ENCODE data around the gene UROC1. TPM values are rescaled to one million over a fixed set of nuclear protein-coding genes. Genes with fewer than 3 reads are reported as not detected.

The UROC1 gene
- total RNA-seq, 1 experiment from 2014 or later, result not detected

- Histone ChIP-seq H3K79me2 (ENCODE audit: insufficient read depth, low read length) (no peaks in the 10 kb centered on the region), H3K27ac (ENCODE audit: low read depth, low read length) (no peak overlapping the region), H3K4me1 (ENCODE audit: control insufficient read depth in 1 of 2, insufficient read depth in 2 of 2, low read length in 2 of 2) (peaks cover 0 to 4% of the 10 kb centered on the region in 2 experiments; a peak in 1 of 4 replicates), H3K4me2 (ENCODE audit: low read length) (no peak overlapping the region), H3K9me3 (ENCODE audit: control insufficient read depth in 1 of 2, insufficient read depth in 1 of 2, low read depth in 1 of 2, low read length in 2 of 2) (no peaks in the 10 kb centered on the region), H3K27me3 (ENCODE audit: insufficient read depth, low read length) (no peaks in the 10 kb centered on the region), H3K36me3 (ENCODE audit: control insufficient read depth in 1 of 2, insufficient read depth in 2 of 2, low read length in 2 of 2) (no peaks in the 10 kb centered on the region), H3K9me2 (ENCODE audit: insufficient read depth) (no peaks in the 10 kb centered on the region), H3K9ac (ENCODE audit: low read length) (no peak overlapping the region), H2AFZ (ENCODE audit: low read depth, low read length, poor library complexity, severe bottlenecking) (no peak overlapping the region), H3K4me3 (replicated peaks in 1 of 2; ENCODE audit: low read depth in 1 of 2, low read length in 2 of 2) (no peak overlapping the region), H4K20me1 (ENCODE audit: insufficient read depth) (no peaks in the 10 kb centered on the region)
- ATAC-seq (peak; percentile 61), DNase-seq (ENCODE audit: low read depth, low spot score) (no peak)
- ChIA-PET CTCF (no interaction called here), POLR2A (no interaction called here), RAD21 (ENCODE audit: low non-redundant PET in 1 of 2, low total read pairs in 2 of 2, uncharacterized antibody in 2 of 2, unreplicated experiment in 2 of 2) (no interaction called here)
- no TSS peak for BruUV-seq (replicated peaks)
- intact Hi-C loops (cut with micrococcal nuclease), result no loop called here
- TF ChIP-seq, protein P1, sequence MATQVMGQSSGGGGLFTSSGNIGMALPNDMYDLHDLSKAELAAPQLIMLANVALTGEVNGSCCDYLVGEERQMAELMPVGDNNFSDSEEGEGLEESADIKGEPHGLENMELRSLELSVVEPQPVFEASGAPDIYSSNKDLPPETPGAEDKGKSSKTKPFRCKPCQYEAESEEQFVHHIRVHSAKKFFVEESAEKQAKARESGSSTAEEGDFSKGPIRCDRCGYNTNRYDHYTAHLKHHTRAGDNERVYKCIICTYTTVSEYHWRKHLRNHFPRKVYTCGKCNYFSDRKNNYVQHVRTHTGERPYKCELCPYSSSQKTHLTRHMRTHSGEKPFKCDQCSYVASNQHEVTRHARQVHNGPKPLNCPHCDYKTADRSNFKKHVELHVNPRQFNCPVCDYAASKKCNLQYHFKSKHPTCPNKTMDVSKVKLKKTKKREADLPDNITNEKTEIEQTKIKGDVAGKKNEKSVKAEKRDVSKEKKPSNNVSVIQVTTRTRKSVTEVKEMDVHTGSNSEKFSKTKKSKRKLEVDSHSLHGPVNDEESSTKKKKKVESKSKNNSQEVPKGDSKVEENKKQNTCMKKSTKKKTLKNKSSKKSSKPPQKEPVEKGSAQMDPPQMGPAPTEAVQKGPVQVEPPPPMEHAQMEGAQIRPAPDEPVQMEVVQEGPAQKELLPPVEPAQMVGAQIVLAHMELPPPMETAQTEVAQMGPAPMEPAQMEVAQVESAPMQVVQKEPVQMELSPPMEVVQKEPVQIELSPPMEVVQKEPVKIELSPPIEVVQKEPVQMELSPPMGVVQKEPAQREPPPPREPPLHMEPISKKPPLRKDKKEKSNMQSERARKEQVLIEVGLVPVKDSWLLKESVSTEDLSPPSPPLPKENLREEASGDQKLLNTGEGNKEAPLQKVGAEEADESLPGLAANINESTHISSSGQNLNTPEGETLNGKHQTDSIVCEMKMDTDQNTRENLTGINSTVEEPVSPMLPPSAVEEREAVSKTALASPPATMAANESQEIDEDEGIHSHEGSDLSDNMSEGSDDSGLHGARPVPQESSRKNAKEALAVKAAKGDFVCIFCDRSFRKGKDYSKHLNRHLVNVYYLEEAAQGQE (IDR thresholded peaks at IDR 0.05; ENCODE audit: low read depth), result no peak
- TF ChIP-seq POLR2AphosphoS5 (IDR thresholded peaks at IDR 0.05; ENCODE audit: low read depth, low read length) (no peak), SP1 (IDR thresholded peaks at IDR 0.05; ENCODE audit: low read depth) (no peak), ELF1 (IDR thresholded peaks at IDR 0.05; ENCODE audit: borderline replicate concordance, low read depth) (no peak), EZH2phosphoT487 (IDR thresholded peaks at IDR 0.05; ENCODE audit: borderline replicate concordance) (no peak), ZNF274 (IDR thresholded peaks at IDR 0.05; ENCODE audit: low read depth, low read length) (no peak), EZH2 (IDR thresholded peaks at IDR 0.05) (no peak)
These were observed 29.4 kb downstream of the UROC1 start for GRCh38 chr3:126488185-126488584.

All from HCT116 (cell line).